Amygdala (tissue), 56 donors: ENCODE data around the gene C6orf132.
"Not testable (repeated sequence)": the region's sequence is repeated elsewhere in the genome, so short reads cannot be mapped to it uniquely, and the experiment has no call there.

ENCODE experiments used
- DNase-seq, 56 donors: peaks; one replicate each; lab custom pipeline; 2025; lab: John Stamatoyannopoulos, UW

C6orf132 gene

GRCh38 chr6:42142118-42142835, at the start of gene C6orf132:
Gene C6orf132 (minus strand): TSS chr6:42142620. CDS start chr6:42142444, 176 bp downstream.
- no peak for DNase-seq

GRCh38 chr6:42190554-42191183, 48.2 kb upstream of the C6orf132 start:
- no peak for DNase-seq

GRCh38 chr6:42188406-42188805, 46.0 kb upstream of the C6orf132 start:
- no peak for DNase-seq

- DNase-seq = no peak
Measured at GRCh38 chr6:42185597-42185996, 43.2 kb upstream of the C6orf132 start.

GRCh38 chr6:42184475-42184874, 42.1 kb upstream of the C6orf132 start:
- DNase-seq = no peak

GRCh38 chr6:42182101-42182500, 39.7 kb upstream of the C6orf132 start:
- DNase-seq = no peak

- no peak for DNase-seq
Measured at GRCh38 chr6:42179945-42180313, 37.5 kb upstream of the C6orf132 start.

GRCh38 chr6:42179261-42179944, 37.0 kb upstream of the C6orf132 start:
- DNase-seq = no peak

GRCh38 chr6:42177514-42178364, 35.3 kb upstream of the C6orf132 start:
- DNase-seq = peak in 8 of 56 donors; percentile 3 to 41 (median 20)

GRCh38 chr6:42176981-42177380, 34.6 kb upstream of the C6orf132 start:
- no peak for DNase-seq

- no peak for DNase-seq
Measured at GRCh38 chr6:42175860-42176259, 33.4 kb upstream of the C6orf132 start.

GRCh38 chr6:42173101-42173500, 30.7 kb upstream of the C6orf132 start, which contains the start of gene GUCA1A:
Gene GUCA1A (plus strand): TSS chr6:42173364. CDS start chr6:42173614, 250 bp downstream.
- no peak for DNase-seq

- no peak for DNase-seq
Measured at GRCh38 chr6:42171813-42172581, 29.6 kb upstream of the C6orf132 start.

GRCh38 chr6:42169780-42170179, 27.4 kb upstream of the C6orf132 start:
- DNase-seq = not testable (repeated sequence)

GRCh38 chr6:42168650-42169049, 26.2 kb upstream of the C6orf132 start:
- DNase-seq = no peak

GRCh38 chr6:42166444-42167141, 24.2 kb upstream of the C6orf132 start:
- peak in 33 of 56 donors; percentile 3 to 58 (median 10) for DNase-seq

- DNase-seq = no peak
Measured at GRCh38 chr6:42165016-42165415, 22.6 kb upstream of the C6orf132 start.

GRCh38 chr6:42163981-42164380, 21.6 kb upstream of the C6orf132 start:
- DNase-seq = no peak

GRCh38 chr6:42162812-42163211, 20.4 kb upstream of the C6orf132 start:
- no peak for DNase-seq
